ENCODE results near the gene ARHGAP40. TPM values are rescaled to one million over a fixed set of nuclear protein-coding genes. Genes with fewer than 3 reads are reported as not detected.

ARHGAP40 gene
- not detected for total RNA-seq
- not detected for polyA plus RNA-seq
- long read RNA-seq, donor 1, result 0 reads
- long read RNA-seq, donor 2, result 0 reads
- long read RNA-seq, donor 3, result 0 reads
- long read RNA-seq, donor 4, result 0 reads

GRCh38 chr20:38601216-38602184, at the start of gene ARHGAP40:
Gene ARHGAP40, plus strand, starts transcription at chr20:38601809.
- Histone ChIP-seq H3K27me3 (ENCODE audit: control insufficient read depth, insufficient read depth) (no peaks in the 10 kb centered on the region), H3K9me3 (ENCODE audit: control insufficient read depth, low read length) (peaks cover 1% of the 10 kb centered on the region), H3K4me1 (ENCODE audit: control insufficient read depth, insufficient read depth, low read length) (no peaks in the 10 kb centered on the region), H3K4me3 (ENCODE audit: low read length) (no peak within 1 kb of the TSS), H3K27ac (ENCODE audit: low read length) (no peak within 1 kb of the TSS)
- WGBS, result 13% methylated on average over 42 of the region's 42 CpGs
- DNase-seq (no peak), ATAC-seq (peak; percentile 61 to 64)
- intact Hi-C loops (cut with DNase I), result no loop called here

GRCh38 chr20:38554986-38555385, 46.6 kb upstream of the ARHGAP40 start:
- ATAC-seq (no peak), DNase-seq (no peak)
- Histone ChIP-seq H3K4me1 (ENCODE audit: control insufficient read depth, insufficient read depth, low read length) (no peaks in the 10 kb centered on the region), H3K27ac (ENCODE audit: low read length) (no peak overlapping the region), H3K4me3 (ENCODE audit: low read length) (no peak overlapping the region), H3K27me3 (ENCODE audit: control insufficient read depth, insufficient read depth) (no peaks in the 10 kb centered on the region), H3K9me3 (ENCODE audit: control insufficient read depth, low read length) (no peaks in the 10 kb centered on the region)
- intact Hi-C loops (cut with DNase I), result no loop called here
- 97% methylated on average over 2 of the region's 2 CpGs for WGBS

GRCh38 chr20:38555395-38555794, 46.2 kb upstream of the ARHGAP40 start:
- intact Hi-C loops (cut with DNase I), result no loop called here
- H3K4me1 ChIP-seq (ENCODE audit: control insufficient read depth, insufficient read depth, low read length), result no peaks in the 10 kb centered on the region
- DNase-seq (no peak), ATAC-seq (no peak)
- no peak overlapping the region for H3K4me3 ChIP-seq (ENCODE audit: low read length)
- H3K9me3 ChIP-seq (ENCODE audit: control insufficient read depth, low read length), result no peaks in the 10 kb centered on the region
- no peaks in the 10 kb centered on the region for H3K27me3 ChIP-seq (ENCODE audit: control insufficient read depth, insufficient read depth)
- H3K27ac ChIP-seq (ENCODE audit: low read length), result no peak overlapping the region

- 97% methylated on average over 2 of the region's 2 CpGs for WGBS
- H3K27ac ChIP-seq (ENCODE audit: low read length), result no peak overlapping the region
- no peaks in the 10 kb centered on the region for H3K4me1 ChIP-seq (ENCODE audit: control insufficient read depth, insufficient read depth, low read length)
- no peaks in the 10 kb centered on the region for H3K27me3 ChIP-seq (ENCODE audit: control insufficient read depth, insufficient read depth)
- intact Hi-C loops (cut with DNase I), result no loop called here
- ATAC-seq (no peak), DNase-seq (no peak)
- no peak overlapping the region for H3K4me3 ChIP-seq (ENCODE audit: low read length)
- no peaks in the 10 kb centered on the region for H3K9me3 ChIP-seq (ENCODE audit: control insufficient read depth, low read length)
Observed at GRCh38 chr20:38557174-38557573, 44.4 kb upstream of the ARHGAP40 start.

- H3K9me3 ChIP-seq (ENCODE audit: control insufficient read depth, low read length), result no peaks in the 10 kb centered on the region
- WGBS, result 80% methylated on average over 3 of the region's 3 CpGs
- H3K27ac ChIP-seq (ENCODE audit: low read length), result no peak overlapping the region
- no peaks in the 10 kb centered on the region for H3K27me3 ChIP-seq (ENCODE audit: control insufficient read depth, insufficient read depth)
- no peak for DNase-seq
- intact Hi-C loops (cut with DNase I), result no loop called here
- H3K4me1 ChIP-seq (ENCODE audit: control insufficient read depth, insufficient read depth, low read length), result no peaks in the 10 kb centered on the region
- no peak overlapping the region for H3K4me3 ChIP-seq (ENCODE audit: low read length)
- ATAC-seq, result no peak
Observed at GRCh38 chr20:38558596-38559360, 42.8 kb upstream of the ARHGAP40 start.

- intact Hi-C loops (cut with DNase I), result no loop called here
- no peaks in the 10 kb centered on the region for H3K27me3 ChIP-seq (ENCODE audit: control insufficient read depth, insufficient read depth)
- no peak overlapping the region for H3K4me3 ChIP-seq (ENCODE audit: low read length)
- WGBS, result 93% methylated on average over 3 of the region's 3 CpGs
- ATAC-seq (no peak), DNase-seq (no peak)
- no peak overlapping the region for H3K27ac ChIP-seq (ENCODE audit: low read length)
- H3K4me1 ChIP-seq (ENCODE audit: control insufficient read depth, insufficient read depth, low read length), result no peaks in the 10 kb centered on the region
- no peaks in the 10 kb centered on the region for H3K9me3 ChIP-seq (ENCODE audit: control insufficient read depth, low read length)
Observed at GRCh38 chr20:38559764-38560163, 41.8 kb upstream of the ARHGAP40 start.

- intact Hi-C loops (cut with DNase I), result no loop called here
- 97% methylated on average over 6 of the region's 6 CpGs for WGBS
Observed at GRCh38 chr20:38563802-38564431, 37.7 kb upstream of the ARHGAP40 start.

GRCh38 chr20:38564680-38565079, 36.9 kb upstream of the ARHGAP40 start:
- no peaks in the 10 kb centered on the region for H3K9me3 ChIP-seq (ENCODE audit: control insufficient read depth, low read length)
- no peaks in the 10 kb centered on the region for H3K4me1 ChIP-seq (ENCODE audit: control insufficient read depth, insufficient read depth, low read length)
- intact Hi-C loops (cut with DNase I), result no loop called here
- no peak overlapping the region for H3K27ac ChIP-seq (ENCODE audit: low read length)
- no peak for DNase-seq
- no peak overlapping the region for H3K4me3 ChIP-seq (ENCODE audit: low read length)
- no peak for ATAC-seq
- WGBS, result 95% methylated on average over 1 of the region's 1 CpG
- no peaks in the 10 kb centered on the region for H3K27me3 ChIP-seq (ENCODE audit: control insufficient read depth, insufficient read depth)

More at GRCh38 chr20:38563802-38564431, 37.7 kb upstream of the ARHGAP40 start:
- Histone ChIP-seq H3K27ac (ENCODE audit: low read length) (no peak overlapping the region), H3K4me3 (ENCODE audit: low read length) (no peak overlapping the region), H3K9me3 (ENCODE audit: control insufficient read depth, low read length) (no peaks in the 10 kb centered on the region), H3K27me3 (ENCODE audit: control insufficient read depth, insufficient read depth) (no peaks in the 10 kb centered on the region), H3K4me1 (ENCODE audit: control insufficient read depth, insufficient read depth, low read length) (no peaks in the 10 kb centered on the region)
- no peak for DNase-seq
- ATAC-seq, result no peak

- H3K27me3 ChIP-seq (ENCODE audit: control insufficient read depth, insufficient read depth), result no peaks in the 10 kb centered on the region
- WGBS, result 98% methylated on average over 6 of the region's 6 CpGs
- no peak overlapping the region for H3K27ac ChIP-seq (ENCODE audit: low read length)
- ATAC-seq (no peak), DNase-seq (no peak)
- no peak overlapping the region for H3K4me3 ChIP-seq (ENCODE audit: low read length)
- H3K4me1 ChIP-seq (ENCODE audit: control insufficient read depth, insufficient read depth, low read length), result no peaks in the 10 kb centered on the region
- H3K9me3 ChIP-seq (ENCODE audit: control insufficient read depth, low read length), result no peaks in the 10 kb centered on the region
- intact Hi-C loops (cut with DNase I), result no loop called here
Observed at GRCh38 chr20:38566036-38566598, 35.5 kb upstream of the ARHGAP40 start.

GRCh38 chr20:38569747-38570525, 31.7 kb upstream of the ARHGAP40 start:
- H3K4me3 ChIP-seq (ENCODE audit: low read length), result no peak overlapping the region
- intact Hi-C loops (cut with DNase I), result no loop called here
- H3K4me1 ChIP-seq (ENCODE audit: control insufficient read depth, insufficient read depth, low read length), result no peaks in the 10 kb centered on the region
- DNase-seq (no peak), ATAC-seq (no peak)
- no peak overlapping the region for H3K27ac ChIP-seq (ENCODE audit: low read length)
- no peaks in the 10 kb centered on the region for H3K9me3 ChIP-seq (ENCODE audit: control insufficient read depth, low read length)
- no peaks in the 10 kb centered on the region for H3K27me3 ChIP-seq (ENCODE audit: control insufficient read depth, insufficient read depth)
- 74% methylated on average over 5 of the region's 5 CpGs for WGBS

Data from right cardiac atrium (tissue), 5 donors.